HCT116 (cell line): ENCODE measurements around the gene KIRREL3. TPM values are rescaled to one million over a fixed set of nuclear protein-coding genes. Genes with fewer than 3 reads are reported as not detected.

Source experiments
- ATAC-seq: fragments of 200-7000 bp; cut with Tn5 transposase; 2 replicates; pipeline ENCODE4 v1.9.1; 2020; ENCODE audit warnings: mild to moderate bottlenecking, moderate library complexity
- BruUV-seq: library from RNA; stranded (reverse); fragments of 400-500 nt; replicated peaks from 2 replicates; lab custom pipeline; 2021; lab: Mats Ljungman, UMichigan
- CTCF ChIA-PET: fragments of 300-600 bp; sonication (Branson Sonifier 250); formaldehyde crosslinking; loops from one replicate; lab custom pipeline; 2021; ENCODE audit warnings: antibody characterized with exemption; lab: Charles Lee
- POLR2A ChIA-PET: fragments of 300-600, 350-600 bp; sonication (Branson Sonifier 250); formaldehyde crosslinking; loops from one replicate; lab custom pipeline; 2021; ENCODE audit warnings: antibody characterized with exemption; lab: Charles Lee
- RAD21 ChIA-PET, 2 experiments: fragments of 300-600 bp; sonication (Branson Sonifier 250); formaldehyde crosslinking; loops; one replicate each; lab custom pipeline; 2023; ENCODE audit warnings: low total read pairs in 2 of 2; ENCODE audit not compliant: uncharacterized antibody in 2 of 2, unreplicated experiment in 2 of 2, low non-redundant PET in 1 of 2; lab: Charles Lee
- DNase-seq: peaks from one replicate; pipeline ENCODE4 v3.0.0-alpha.2; 2010; ENCODE audit warnings: low read depth, low spot score
- H2AFZ ChIP-seq: fragments of 200-600 bp; shearing (Covaris generic), sonication (generic); 2 replicates; pipeline ENCODE4 v1.6.1; 2017; ENCODE audit warnings: low read depth, mixed run types, mixed read lengths, antibody characterized with exemption, low read length; ENCODE audit not compliant: poor library complexity, severe bottlenecking
- H3K27ac ChIP-seq: 2 replicates; pipeline ENCODE4 v1.5.1; 2012; ENCODE audit warnings: low read depth, low read length
- H3K27me3 ChIP-seq: fragments of 200-600 bp; sonication (generic); 2 replicates; pipeline ENCODE4 v1.6.1; 2016; ENCODE audit warnings: mixed run types, low read length, mixed read lengths; ENCODE audit not compliant: insufficient read depth
- H3K36me3 ChIP-seq, 2 experiments: fragments of 200-500 bp in 1 of 2; fragments of 200-600 bp in 1 of 2; sonication (Bioruptor generic) in 1 of 2; sonication (generic) in 1 of 2; 2 replicates each; pipeline versions ENCODE4 v1.5.1 to v1.6.1; 2014 to 2016; ENCODE audit warnings: low read length in 2 of 2, inconsistent platforms in 1 of 2, mixed read lengths in 1 of 2, mixed run types in 1 of 2; ENCODE audit not compliant: insufficient read depth in 2 of 2, control insufficient read depth in 1 of 2
- H3K4me1 ChIP-seq, 2 experiments: fragments of 200-600 bp in 1 of 2; sonication (generic) in 1 of 2; 2 replicates each; pipeline versions ENCODE4 v1.5.1 to v1.6.1; 2012 to 2017; ENCODE audit warnings: low read length in 2 of 2, inconsistent platforms in 1 of 2, mild to moderate bottlenecking in 1 of 2, mixed read lengths in 1 of 2, mixed run types in 1 of 2, moderate library complexity in 1 of 2; ENCODE audit not compliant: insufficient read depth in 2 of 2, control insufficient read depth in 1 of 2
- H3K4me2 ChIP-seq: fragments of 200-600 bp; sonication (generic); 2 replicates; pipeline ENCODE4 v1.6.1; 2017; ENCODE audit warnings: mixed run types, low read length, mixed read lengths
- H3K4me3 ChIP-seq, 2 experiments: fragments of 200-600 bp in 1 of 2; sonication (generic) in 1 of 2; replicated peaks in 1 of 2; 2 replicates each; pipeline ENCODE4 v1.5.1; 2011 to 2016; ENCODE audit warnings: low read length in 2 of 2, control low read depth in 1 of 2, low read depth in 1 of 2, mild to moderate bottlenecking in 1 of 2, mixed read lengths in 1 of 2, mixed run types in 1 of 2
- H3K79me2 ChIP-seq: fragments of 200-600 bp; sonication (generic); 2 replicates; pipeline ENCODE4 v1.6.1; 2017; ENCODE audit warnings: mild to moderate bottlenecking, mixed run types, low read length, moderate library complexity, mixed read lengths; ENCODE audit not compliant: insufficient read depth
- H3K9ac ChIP-seq: fragments of 200-600 bp; sonication (generic); 2 replicates; pipeline ENCODE4 v1.6.1; 2016; ENCODE audit warnings: low read length, mixed read lengths
- H3K9me2 ChIP-seq: fragments of 200-600 bp; sonication (generic), shearing (Covaris generic); 2 replicates; pipeline ENCODE4 v1.6.1; 2017; ENCODE audit warnings: mixed run types, mild to moderate bottlenecking, moderate library complexity; ENCODE audit not compliant: insufficient read depth
- H3K9me3 ChIP-seq, 2 experiments: fragments of 200-500 bp in 1 of 2; fragments of 200-600 bp in 1 of 2; sonication (Bioruptor generic) in 1 of 2; sonication (generic) in 1 of 2; 2 replicates each; pipeline ENCODE4 v1.6.1; 2014 to 2017; ENCODE audit warnings: low read length in 2 of 2, mixed read lengths in 2 of 2, inconsistent platforms in 1 of 2, low read depth in 1 of 2, mild to moderate bottlenecking in 1 of 2, mixed run types in 1 of 2, moderate library complexity in 1 of 2; ENCODE audit not compliant: control insufficient read depth in 1 of 2, insufficient read depth in 1 of 2
- H4K20me1 ChIP-seq: fragments of 200-600 bp; sonication (generic), shearing (Covaris generic); 2 replicates; pipeline ENCODE4 v1.6.1; 2017; ENCODE audit warnings: mixed run types, mild to moderate bottlenecking, moderate library complexity; ENCODE audit not compliant: insufficient read depth
- ATF3 ChIP-seq: IDR thresholded peaks from 2 replicates; pipeline ENCODE4 v1.6.1; 2012
- CBX3 ChIP-seq: IDR thresholded peaks from 2 replicates; pipeline ENCODE4 v1.6.1; 2012; ENCODE audit warnings: low read depth
- CEBPB ChIP-seq: IDR thresholded peaks from 2 replicates; pipeline ENCODE4 v1.6.1; 2012; ENCODE audit warnings: low read depth
- EGR1 ChIP-seq: IDR thresholded peaks from 2 replicates; pipeline ENCODE4 v1.6.1; 2012; ENCODE audit warnings: low read depth
- EZH2phosphoT487 ChIP-seq: fragments of 200-600 bp; IDR thresholded peaks from 2 replicates; pipeline ENCODE4 v1.6.1; 2018; ENCODE audit warnings: antibody characterized with exemption, borderline replicate concordance
- FOSL1 ChIP-seq: IDR thresholded peaks from 2 replicates; pipeline ENCODE4 v1.6.1; 2012; ENCODE audit warnings: low read depth
- JUND ChIP-seq: IDR thresholded peaks from 2 replicates; pipeline ENCODE4 v1.6.1; 2012
- POLR2AphosphoS5 ChIP-seq: IDR thresholded peaks from 2 replicates; pipeline ENCODE4 v1.6.1; 2011; ENCODE audit warnings: mild to moderate bottlenecking, low read depth, low read length, moderate library complexity
- RAD21 ChIP-seq: IDR thresholded peaks from 2 replicates; pipeline ENCODE4 v1.6.1; 2012; ENCODE audit warnings: low read depth, mild to moderate bottlenecking
- SIN3A ChIP-seq: IDR thresholded peaks from 2 replicates; pipeline ENCODE4 v1.6.1; 2012; ENCODE audit warnings: low read depth
- SRF ChIP-seq: IDR thresholded peaks from 2 replicates; pipeline ENCODE4 v1.6.1; 2012; ENCODE audit warnings: low read depth
- TCF7L2 ChIP-seq: IDR thresholded peaks from 2 replicates; pipeline ENCODE4 v1.7.0; 2011; ENCODE audit warnings: borderline replicate concordance, inconsistent platforms; ENCODE audit not compliant: insufficient read depth, insufficient read length; ENCODE audit errors: extremely low read depth
- YY1 ChIP-seq: IDR thresholded peaks from 2 replicates; pipeline ENCODE4 v1.6.1; 2011; ENCODE audit warnings: low read length, low read depth, moderate library complexity, mild to moderate bottlenecking; ENCODE audit not compliant: insufficient replicate concordance; ENCODE audit errors: extremely low read depth
- ZFX ChIP-seq: fragments of 450-650 bp; IDR thresholded peaks from 2 replicates; pipeline ENCODE4 v1.6.1; 2017
- intact Hi-C: fragments of 100-400 bp; cut with micrococcal nuclease; formaldehyde crosslinking; loops from 2 replicates; pipeline ENCODE4 v1.10.0; 2022
- total RNA-seq: library from RNA; stranded (reverse); gene quantifications from one replicate; pipeline ENCODE4 v1.2.1, GENCODE V29; 2021; ENCODE audit not compliant: unreplicated experiment
- TF ChIP-seq, protein P1 (sequence below): IDR thresholded peaks from 2 replicates; pipeline ENCODE4 v1.6.1; 2012
- TF ChIP-seq, protein P2 (sequence below): IDR thresholded peaks from 2 replicates; pipeline ENCODE4 v1.6.1; 2011; ENCODE audit warnings: mild to moderate bottlenecking, low read length, moderate library complexity; ENCODE audit not compliant: insufficient replicate concordance; ENCODE audit errors: extremely low read depth
- TF ChIP-seq, protein P3 (sequence below), 3 experiments: fragments of 200-600 bp in 1 of 3; sonication (generic) in 1 of 3; IDR thresholded peaks in 2 of 3; conservative IDR thresholded peaks in 1 of 3; 2 replicates each; pipeline ENCODE4 v1.5.1; 2012 to 2017; ENCODE audit warnings: low read depth in 2 of 3, low read length in 2 of 3, antibody characterized with exemption in 1 of 3, borderline replicate concordance in 1 of 3, control low read depth in 1 of 3, mild to moderate bottlenecking in 1 of 3, mixed read lengths in 1 of 3, mixed run types in 1 of 3, moderate library complexity in 1 of 3; ENCODE audit not compliant: insufficient read depth in 1 of 3

KIRREL3 gene
- total RNA-seq, 1 experiment from 2014 or later: not detected

GRCh38 chr11:126764231-126764630 is 236.3 kb downstream of the KIRREL3 start:
- H3K36me3 ChIP-seq: no peaks in the 10 kb centered on the region
- H3K27me3 ChIP-seq: 0 out of 2 replicates have a peak, but pooled peaks cover 3% of the 10 kb centered on the region
- ChIA-PET CTCF (no interaction called here), POLR2A (no interaction called here), RAD21 (no interaction called here)
- BruUV-seq: no TSS peak
- no peak overlapping the region for H2AFZ ChIP-seq
- H3K4me1 ChIP-seq: no peaks in the 10 kb centered on the region
- no peaks in the 10 kb centered on the region for H3K9me2 ChIP-seq
- H3K79me2 ChIP-seq: no peaks in the 10 kb centered on the region
- H3K9me3 ChIP-seq: no peaks in the 10 kb centered on the region
- ATAC-seq: no peak
- TF ChIP-seq TCF7L2 (no peak), RAD21 (peak; percentile 7; the same call in 1 of the 2 replicates), EZH2phosphoT487 (no peak)
- H3K4me2 ChIP-seq: no peak overlapping the region
- no peaks in the 10 kb centered on the region for H4K20me1 ChIP-seq
- DNase-seq: no peak
- intact Hi-C loops: no loop called here
- H3K27ac ChIP-seq: no peak overlapping the region
- H3K9ac ChIP-seq: no peak overlapping the region
- no peak overlapping the region for H3K4me3 ChIP-seq

DNA sequence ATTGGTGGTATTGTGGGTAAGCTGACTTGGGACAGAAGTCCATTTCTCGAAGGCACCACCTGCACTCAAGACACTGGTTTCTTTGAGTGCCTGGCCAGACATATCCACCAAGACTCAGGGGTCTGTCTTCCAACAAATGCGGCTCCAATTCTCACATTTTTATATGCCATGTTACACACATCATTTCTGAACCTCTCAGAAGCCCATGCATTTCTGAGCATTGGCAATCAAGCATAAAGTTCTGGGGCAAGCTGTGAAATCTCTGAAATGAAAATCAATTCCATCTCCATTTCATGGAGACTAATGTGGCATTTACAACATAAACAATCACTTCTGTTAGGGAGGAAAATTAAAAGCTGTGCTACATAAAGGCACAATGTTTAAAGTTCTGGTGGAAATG is 243.7 kb downstream of the KIRREL3 start:
- Histone ChIP-seq H3K79me2 (no peaks in the 10 kb centered on the region), H4K20me1 (no peaks in the 10 kb centered on the region), H3K36me3 (no peaks in the 10 kb centered on the region), H3K27ac (no peak overlapping the region), H3K4me2 (no peak overlapping the region), H3K27me3 (no peaks in the 10 kb centered on the region; the same call in 1 of the 2 replicates), H2AFZ (no peak overlapping the region), H3K9me2 (no peaks in the 10 kb centered on the region), H3K4me1 (no peaks in the 10 kb centered on the region), H3K9ac (no peak overlapping the region), H3K4me3 (no peak overlapping the region), H3K9me3 (no peaks in the 10 kb centered on the region)
- DNase-seq (no peak), ATAC-seq (no peak)
- ChIA-PET POLR2A (no interaction called here), RAD21 (no interaction called here), CTCF (no interaction called here)
- intact Hi-C loops: no loop called here
- no TSS peak for BruUV-seq
- TF ChIP-seq JUND (no peak), ATF3 (no peak), EGR1 (no peak), ZFX (no peak), EZH2phosphoT487 (no peak), CBX3 (no peak), POLR2AphosphoS5 (no peak), YY1 (no peak), RAD21 (no peak), CEBPB (no peak), SRF (no peak), SIN3A (no peak), FOSL1 (no peak)
- TF ChIP-seq, protein P1, sequence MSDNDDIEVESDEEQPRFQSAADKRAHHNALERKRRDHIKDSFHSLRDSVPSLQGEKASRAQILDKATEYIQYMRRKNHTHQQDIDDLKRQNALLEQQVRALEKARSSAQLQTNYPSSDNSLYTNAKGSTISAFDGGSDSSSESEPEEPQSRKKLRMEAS: no peak
- TF ChIP-seq, protein P2, sequence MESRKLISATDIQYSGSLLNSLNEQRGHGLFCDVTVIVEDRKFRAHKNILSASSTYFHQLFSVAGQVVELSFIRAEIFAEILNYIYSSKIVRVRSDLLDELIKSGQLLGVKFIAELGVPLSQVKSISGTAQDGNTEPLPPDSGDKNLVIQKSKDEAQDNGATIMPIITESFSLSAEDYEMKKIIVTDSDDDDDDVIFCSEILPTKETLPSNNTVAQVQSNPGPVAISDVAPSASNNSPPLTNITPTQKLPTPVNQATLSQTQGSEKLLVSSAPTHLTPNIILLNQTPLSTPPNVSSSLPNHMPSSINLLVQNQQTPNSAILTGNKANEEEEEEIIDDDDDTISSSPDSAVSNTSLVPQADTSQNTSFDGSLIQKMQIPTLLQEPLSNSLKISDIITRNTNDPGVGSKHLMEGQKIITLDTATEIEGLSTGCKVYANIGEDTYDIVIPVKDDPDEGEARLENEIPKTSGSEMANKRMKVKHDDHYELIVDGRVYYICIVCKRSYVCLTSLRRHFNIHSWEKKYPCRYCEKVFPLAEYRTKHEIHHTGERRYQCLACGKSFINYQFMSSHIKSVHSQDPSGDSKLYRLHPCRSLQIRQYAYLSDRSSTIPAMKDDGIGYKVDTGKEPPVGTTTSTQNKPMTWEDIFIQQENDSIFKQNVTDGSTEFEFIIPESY: no peak
- TF ChIP-seq, protein P3, sequence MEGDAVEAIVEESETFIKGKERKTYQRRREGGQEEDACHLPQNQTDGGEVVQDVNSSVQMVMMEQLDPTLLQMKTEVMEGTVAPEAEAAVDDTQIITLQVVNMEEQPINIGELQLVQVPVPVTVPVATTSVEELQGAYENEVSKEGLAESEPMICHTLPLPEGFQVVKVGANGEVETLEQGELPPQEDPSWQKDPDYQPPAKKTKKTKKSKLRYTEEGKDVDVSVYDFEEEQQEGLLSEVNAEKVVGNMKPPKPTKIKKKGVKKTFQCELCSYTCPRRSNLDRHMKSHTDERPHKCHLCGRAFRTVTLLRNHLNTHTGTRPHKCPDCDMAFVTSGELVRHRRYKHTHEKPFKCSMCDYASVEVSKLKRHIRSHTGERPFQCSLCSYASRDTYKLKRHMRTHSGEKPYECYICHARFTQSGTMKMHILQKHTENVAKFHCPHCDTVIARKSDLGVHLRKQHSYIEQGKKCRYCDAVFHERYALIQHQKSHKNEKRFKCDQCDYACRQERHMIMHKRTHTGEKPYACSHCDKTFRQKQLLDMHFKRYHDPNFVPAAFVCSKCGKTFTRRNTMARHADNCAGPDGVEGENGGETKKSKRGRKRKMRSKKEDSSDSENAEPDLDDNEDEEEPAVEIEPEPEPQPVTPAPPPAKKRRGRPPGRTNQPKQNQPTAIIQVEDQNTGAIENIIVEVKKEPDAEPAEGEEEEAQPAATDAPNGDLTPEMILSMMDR (IDR thresholded peaks at IDR 0.05 in 2 of 3, conservative IDR thresholded peaks at IDR 0.05 in 1 of 3; ENCODE audit: borderline replicate concordance in 1 of 3, insufficient read depth in 1 of 3, low read depth in 2 of 3, low read length in 2 of 3): no peak
